Peyer's patch (tissue), 4 donors: ENCODE results near the gene DPEP3.

Experiments used
- POLR2A ChIP-seq, 2 donors: fragments of 450-650 bp; IDR thresholded peaks; one replicate each; pipeline ENCODE4 v1.5.1; 2017; ENCODE audit warnings: antibody characterized with exemption in 2 of 2, mild to moderate bottlenecking in 2 of 2, moderate library complexity in 2 of 2
- TF ChIP-seq, protein P1 (sequence below), 6 experiments: fragments of 450-650 bp in 4 of 6; fragments of 200-600 bp in 2 of 6; sonication (generic) in 1 of 6; IDR thresholded peaks; one replicate each; pipeline ENCODE4 v1.5.1; 2017 to 2019; ENCODE audit warnings: antibody characterized with exemption in 6 of 6, mild to moderate bottlenecking in 3 of 6, moderate library complexity in 1 of 6

DNA sequence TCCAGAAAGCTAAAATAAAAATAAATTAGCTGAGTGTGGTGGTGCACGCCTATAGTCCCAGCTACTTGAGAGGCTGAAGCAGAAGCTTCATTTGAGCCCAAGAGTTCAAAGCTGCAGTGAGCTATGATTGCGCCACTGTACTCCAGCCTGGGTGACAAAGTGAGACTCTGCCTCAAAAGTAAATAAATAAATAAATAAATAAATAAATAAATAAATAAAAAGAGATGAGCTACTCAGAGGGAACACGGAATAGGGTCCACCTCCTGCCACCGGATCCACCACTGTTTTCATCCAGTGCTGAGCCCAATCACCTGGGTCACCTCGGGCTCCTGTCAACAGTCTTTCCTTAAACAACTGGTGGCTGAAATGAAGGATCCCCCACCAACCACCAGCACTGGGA lies 6.7 kb upstream of the DPEP3 start:
- TF ChIP-seq, protein P1, sequence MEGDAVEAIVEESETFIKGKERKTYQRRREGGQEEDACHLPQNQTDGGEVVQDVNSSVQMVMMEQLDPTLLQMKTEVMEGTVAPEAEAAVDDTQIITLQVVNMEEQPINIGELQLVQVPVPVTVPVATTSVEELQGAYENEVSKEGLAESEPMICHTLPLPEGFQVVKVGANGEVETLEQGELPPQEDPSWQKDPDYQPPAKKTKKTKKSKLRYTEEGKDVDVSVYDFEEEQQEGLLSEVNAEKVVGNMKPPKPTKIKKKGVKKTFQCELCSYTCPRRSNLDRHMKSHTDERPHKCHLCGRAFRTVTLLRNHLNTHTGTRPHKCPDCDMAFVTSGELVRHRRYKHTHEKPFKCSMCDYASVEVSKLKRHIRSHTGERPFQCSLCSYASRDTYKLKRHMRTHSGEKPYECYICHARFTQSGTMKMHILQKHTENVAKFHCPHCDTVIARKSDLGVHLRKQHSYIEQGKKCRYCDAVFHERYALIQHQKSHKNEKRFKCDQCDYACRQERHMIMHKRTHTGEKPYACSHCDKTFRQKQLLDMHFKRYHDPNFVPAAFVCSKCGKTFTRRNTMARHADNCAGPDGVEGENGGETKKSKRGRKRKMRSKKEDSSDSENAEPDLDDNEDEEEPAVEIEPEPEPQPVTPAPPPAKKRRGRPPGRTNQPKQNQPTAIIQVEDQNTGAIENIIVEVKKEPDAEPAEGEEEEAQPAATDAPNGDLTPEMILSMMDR (IDR thresholded peaks at IDR 0.05), result no peak
- TF ChIP-seq POLR2A (IDR thresholded peaks at IDR 0.05), result no peak
